ENCODE measurements around the gene HIP1.

DNA sequence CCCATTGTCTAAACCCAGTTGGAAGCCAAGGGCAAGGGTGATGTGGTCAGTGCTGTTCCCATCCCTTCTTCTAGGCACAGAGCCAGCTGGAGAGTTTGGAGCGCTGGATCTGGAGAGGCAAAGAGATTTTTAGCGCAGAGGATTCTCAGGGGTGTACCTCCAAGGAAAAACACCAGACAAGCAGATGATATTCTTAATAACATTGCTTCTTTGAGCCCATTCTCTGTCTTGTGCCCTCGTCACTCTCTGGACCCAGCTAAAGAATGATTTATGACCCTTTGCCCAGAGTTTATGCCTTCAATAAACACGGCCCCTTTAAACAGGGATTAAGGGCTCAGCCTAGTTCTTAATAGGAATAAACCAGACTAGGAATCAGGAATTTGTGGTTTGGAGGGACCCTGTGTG, 4.7 kb upstream of the HIP1 start:
- TF ChIP-seq, protein P1, sequence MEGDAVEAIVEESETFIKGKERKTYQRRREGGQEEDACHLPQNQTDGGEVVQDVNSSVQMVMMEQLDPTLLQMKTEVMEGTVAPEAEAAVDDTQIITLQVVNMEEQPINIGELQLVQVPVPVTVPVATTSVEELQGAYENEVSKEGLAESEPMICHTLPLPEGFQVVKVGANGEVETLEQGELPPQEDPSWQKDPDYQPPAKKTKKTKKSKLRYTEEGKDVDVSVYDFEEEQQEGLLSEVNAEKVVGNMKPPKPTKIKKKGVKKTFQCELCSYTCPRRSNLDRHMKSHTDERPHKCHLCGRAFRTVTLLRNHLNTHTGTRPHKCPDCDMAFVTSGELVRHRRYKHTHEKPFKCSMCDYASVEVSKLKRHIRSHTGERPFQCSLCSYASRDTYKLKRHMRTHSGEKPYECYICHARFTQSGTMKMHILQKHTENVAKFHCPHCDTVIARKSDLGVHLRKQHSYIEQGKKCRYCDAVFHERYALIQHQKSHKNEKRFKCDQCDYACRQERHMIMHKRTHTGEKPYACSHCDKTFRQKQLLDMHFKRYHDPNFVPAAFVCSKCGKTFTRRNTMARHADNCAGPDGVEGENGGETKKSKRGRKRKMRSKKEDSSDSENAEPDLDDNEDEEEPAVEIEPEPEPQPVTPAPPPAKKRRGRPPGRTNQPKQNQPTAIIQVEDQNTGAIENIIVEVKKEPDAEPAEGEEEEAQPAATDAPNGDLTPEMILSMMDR (IDR thresholded peaks at IDR 0.05; ENCODE audit: low read depth, low read length): no peak
- TF ChIP-seq POLR2A (IDR thresholded peaks at IDR 0.05; ENCODE audit: extremely low read depth, insufficient read length) (no peak), MYC (IDR thresholded peaks at IDR 0.05; ENCODE audit: low read depth, low read length) (no peak)
- TF ChIP-seq, protein P2, sequence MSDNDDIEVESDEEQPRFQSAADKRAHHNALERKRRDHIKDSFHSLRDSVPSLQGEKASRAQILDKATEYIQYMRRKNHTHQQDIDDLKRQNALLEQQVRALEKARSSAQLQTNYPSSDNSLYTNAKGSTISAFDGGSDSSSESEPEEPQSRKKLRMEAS (IDR thresholded peaks at IDR 0.05; ENCODE audit: low read depth, low read length): no peak
